ENCODE results near the gene SPDEF. TPM values are rescaled to one million over a fixed set of nuclear protein-coding genes. Genes with fewer than 3 reads are reported as not detected.

Gene SPDEF
- total RNA-seq, 2 donors from 2014 or later, result not detected

GRCh38 chr6:34574647-34575293 lies 18.6 kb upstream of the SPDEF start:
- intact Hi-C loops (cut with DNase I), result no loop called here
- H3K4me1 ChIP-seq, result no peaks in the 10 kb centered on the region
- WGBS, 2 donors, result 57 to 62% methylated on average over 6 to 10 of the region's 10 CpGs
- no peak for TF ChIP-seq POLR2A (IDR thresholded peaks at IDR 0.05)
- TF ChIP-seq CTCF (IDR thresholded peaks at IDR 0.05), result no peak
- no peaks in the 10 kb centered on the region for H3K27me3 ChIP-seq
- no peaks in the 10 kb centered on the region for H3K9me3 ChIP-seq
- DNase-seq, result no peak
- H3K4me3 ChIP-seq, result no peak overlapping the region
- no peaks in the 10 kb centered on the region for H3K36me3 ChIP-seq (replicated peaks in 1 of 2; ENCODE audit: insufficient read depth in 1 of 2, low read depth in 2 of 2)
- ATAC-seq, result no peak
- H3K27ac ChIP-seq, result no peak overlapping the region

GRCh38 chr6:34573567-34574183 lies 17.5 kb upstream of the SPDEF start:
- no peaks in the 10 kb centered on the region for H3K4me1 ChIP-seq
- TF ChIP-seq CTCF (IDR thresholded peaks at IDR 0.05) (no peak), POLR2A (IDR thresholded peaks at IDR 0.05) (no peak)
- no peak overlapping the region for H3K27ac ChIP-seq
- no peaks in the 10 kb centered on the region for H3K36me3 ChIP-seq (replicated peaks in 1 of 2; ENCODE audit: insufficient read depth in 1 of 2, low read depth in 2 of 2)
- intact Hi-C loops (cut with DNase I), result no loop called here
- no peaks in the 10 kb centered on the region for H3K27me3 ChIP-seq
- no peak for DNase-seq
- no peak for ATAC-seq
- no peak overlapping the region for H3K4me3 ChIP-seq
- H3K9me3 ChIP-seq, result no peaks in the 10 kb centered on the region
- 55 to 74% methylated on average over 4 to 7 of the region's 8 CpGs for WGBS, 2 donors

- TF ChIP-seq POLR2A (IDR thresholded peaks at IDR 0.05) (no peak), CTCF (IDR thresholded peaks at IDR 0.05) (no peak)
- no peaks in the 10 kb centered on the region for H3K4me1 ChIP-seq
- intact Hi-C loops (cut with DNase I), result no loop called here
- H3K27me3 ChIP-seq, result no peaks in the 10 kb centered on the region
- H3K27ac ChIP-seq, result no peak overlapping the region
- no peaks in the 10 kb centered on the region for H3K36me3 ChIP-seq (replicated peaks in 1 of 2; ENCODE audit: insufficient read depth in 1 of 2, low read depth in 2 of 2)
- WGBS, 2 donors, result 71 to 82% methylated on average over 3 to 6 of the region's 6 CpGs
- ATAC-seq (no peak), DNase-seq (no peak)
- no peak overlapping the region for H3K4me3 ChIP-seq
- no peaks in the 10 kb centered on the region for H3K9me3 ChIP-seq
Measured at GRCh38 chr6:34572585-34572984, 16.5 kb upstream of the SPDEF start.

GRCh38 chr6:34572021-34572420 lies 15.9 kb upstream of the SPDEF start:
- TF ChIP-seq POLR2A (IDR thresholded peaks at IDR 0.05) (no peak), CTCF (IDR thresholded peaks at IDR 0.05) (no peak)
- Histone ChIP-seq H3K27ac (no peak overlapping the region), H3K4me3 (no peak overlapping the region), H3K36me3 (replicated peaks in 1 of 2; ENCODE audit: insufficient read depth in 1 of 2, low read depth in 2 of 2) (no peaks in the 10 kb centered on the region), H3K4me1 (no peaks in the 10 kb centered on the region), H3K27me3 (no peaks in the 10 kb centered on the region), H3K9me3 (no peaks in the 10 kb centered on the region)
- WGBS, 2 donors, result 54 to 58% methylated on average over 9 to 16 of the region's 16 CpGs
- intact Hi-C loops (cut with DNase I), result no loop called here
- DNase-seq (no peak), ATAC-seq (no peak)

GRCh38 chr6:34571388-34571787 lies 15.3 kb upstream of the SPDEF start:
- H3K27me3 ChIP-seq, result no peaks in the 10 kb centered on the region

More at GRCh38 chr6:34571388-34571787, 15.3 kb upstream of the SPDEF start:
- 63 to 64% methylated on average over 5 to 9 of the region's 9 CpGs for WGBS, 2 donors
- no peak for DNase-seq
- no peaks in the 10 kb centered on the region for H3K4me1 ChIP-seq
- TF ChIP-seq CTCF (IDR thresholded peaks at IDR 0.05) (no peak), POLR2A (IDR thresholded peaks at IDR 0.05) (no peak)
- intact Hi-C loops (cut with DNase I), result no loop called here
- no peak overlapping the region for H3K27ac ChIP-seq
- no peak overlapping the region for H3K4me3 ChIP-seq
- ATAC-seq, result no peak
- H3K36me3 ChIP-seq (replicated peaks in 1 of 2; ENCODE audit: insufficient read depth in 1 of 2, low read depth in 2 of 2), result no peaks in the 10 kb centered on the region
- no peaks in the 10 kb centered on the region for H3K9me3 ChIP-seq

Measured in body of pancreas (tissue), 4 donors.